Skeletal muscle cell (primary cell): Measurements from ENCODE around the gene NANOS2.

Source experiments
- DNase-seq: peaks from one replicate; pipeline ENCODE4 v3.0.0-alpha.2; 2010; ENCODE audit warnings: low read depth
- H3K4me3 ChIP-seq: 2 replicates; pipeline ENCODE4 v1.5.1; 2011; ENCODE audit warnings: low read depth, mild to moderate bottlenecking, control low read depth, low read length, moderate library complexity

NANOS2 gene

DNA sequence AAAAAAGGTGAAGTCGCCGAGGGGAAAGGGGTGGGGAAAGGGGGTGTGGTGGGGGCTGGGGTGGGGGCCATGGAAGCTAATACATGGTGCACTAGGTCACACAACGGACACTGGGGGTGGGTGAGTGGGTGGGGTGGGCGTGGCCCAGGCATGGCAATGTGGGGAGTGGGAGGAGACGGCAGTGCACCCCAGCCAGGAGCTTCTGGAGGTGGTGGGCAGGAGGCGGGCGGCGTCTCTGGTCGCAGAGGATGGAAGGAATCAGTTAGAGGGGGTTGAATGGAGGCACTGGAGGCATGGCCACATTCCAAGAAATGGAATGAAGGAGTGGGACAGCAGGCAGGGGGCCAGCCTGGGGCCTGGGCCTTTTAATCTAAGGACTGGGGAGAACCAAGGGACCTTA lies 19.2 kb upstream of the NANOS2 start:
- no peak overlapping the region for H3K4me3 ChIP-seq
- DNase-seq, result no peak

DNA sequence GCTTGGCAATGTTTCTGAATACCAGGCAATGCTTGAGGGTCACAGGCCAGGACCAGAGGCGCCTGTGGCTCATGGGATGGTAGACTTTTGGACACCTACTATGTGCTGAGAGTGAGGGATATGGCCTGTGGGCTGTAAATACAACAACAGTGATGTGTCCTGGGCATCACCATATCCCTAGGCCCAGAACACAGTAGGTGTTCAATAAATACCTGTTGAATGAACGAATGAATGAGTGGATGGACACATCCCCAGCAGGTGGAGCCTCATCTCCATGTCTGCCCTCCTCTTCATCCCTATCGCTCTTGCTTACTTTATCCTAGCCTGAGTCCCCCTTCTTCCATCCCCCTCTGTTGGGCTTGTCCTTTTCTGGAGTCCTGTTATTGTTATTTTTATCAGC lies 16.5 kb upstream of the NANOS2 start:
- DNase-seq, result no peak
- no peak overlapping the region for H3K4me3 ChIP-seq

DNA sequence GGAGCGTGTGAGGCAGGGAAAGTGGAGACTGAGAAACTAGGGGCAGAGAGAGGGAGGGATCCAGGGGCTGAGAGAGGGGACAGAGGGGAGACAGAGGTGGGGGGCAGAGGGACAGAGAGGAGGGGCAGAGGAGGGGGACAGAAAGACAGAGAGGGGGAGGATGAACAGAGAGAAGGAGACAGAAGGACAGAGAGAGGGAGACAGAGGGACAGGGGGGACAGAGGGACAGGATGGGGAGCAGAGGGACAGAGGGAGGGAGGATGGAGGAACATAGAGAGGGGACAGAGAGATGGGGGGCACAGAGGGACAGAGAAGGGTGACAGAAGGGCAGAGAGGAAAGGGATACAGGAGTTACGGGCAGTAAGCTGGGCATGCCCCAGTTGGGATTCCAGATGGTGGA lies 14.7 kb upstream of the NANOS2 start:
- DNase-seq, result no peak
- H3K4me3 ChIP-seq, result no peak overlapping the region

DNA sequence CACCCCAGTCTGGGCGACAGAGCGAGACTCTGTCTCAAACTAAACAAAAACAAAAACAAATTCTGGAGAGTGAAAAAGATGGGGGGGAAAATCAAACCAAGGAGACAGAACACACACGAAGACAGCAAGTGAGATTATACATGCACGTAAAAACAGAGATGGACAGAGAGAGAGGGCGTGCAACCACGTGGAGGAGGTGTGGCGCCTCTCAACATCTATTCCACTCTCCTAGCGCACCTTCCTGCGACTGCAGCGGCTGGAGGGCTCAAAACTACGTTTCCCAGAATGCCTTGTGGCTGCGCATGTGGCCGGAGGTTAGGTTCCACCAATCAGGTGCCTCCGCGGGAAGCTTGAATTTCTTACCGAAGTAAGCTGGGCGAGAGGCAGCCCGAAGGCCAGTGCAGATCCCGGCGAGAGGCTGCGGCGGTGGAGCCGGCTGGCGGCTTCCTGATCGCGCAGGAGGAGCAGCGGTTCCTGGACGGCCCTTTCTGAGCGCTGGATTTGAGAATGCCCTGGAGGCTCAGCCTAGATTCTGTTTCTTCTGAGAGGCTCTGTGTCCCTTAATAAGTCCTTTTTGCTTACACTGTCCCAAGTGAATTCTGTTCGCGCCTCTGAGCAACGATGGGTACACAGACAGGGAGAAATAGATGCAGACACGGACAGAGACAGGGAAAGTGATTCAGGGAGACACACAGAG lies 13.1 kb upstream of the NANOS2 start:
- DNase-seq, result peak; percentile 36
- no peak overlapping the region for H3K4me3 ChIP-seq

DNA sequence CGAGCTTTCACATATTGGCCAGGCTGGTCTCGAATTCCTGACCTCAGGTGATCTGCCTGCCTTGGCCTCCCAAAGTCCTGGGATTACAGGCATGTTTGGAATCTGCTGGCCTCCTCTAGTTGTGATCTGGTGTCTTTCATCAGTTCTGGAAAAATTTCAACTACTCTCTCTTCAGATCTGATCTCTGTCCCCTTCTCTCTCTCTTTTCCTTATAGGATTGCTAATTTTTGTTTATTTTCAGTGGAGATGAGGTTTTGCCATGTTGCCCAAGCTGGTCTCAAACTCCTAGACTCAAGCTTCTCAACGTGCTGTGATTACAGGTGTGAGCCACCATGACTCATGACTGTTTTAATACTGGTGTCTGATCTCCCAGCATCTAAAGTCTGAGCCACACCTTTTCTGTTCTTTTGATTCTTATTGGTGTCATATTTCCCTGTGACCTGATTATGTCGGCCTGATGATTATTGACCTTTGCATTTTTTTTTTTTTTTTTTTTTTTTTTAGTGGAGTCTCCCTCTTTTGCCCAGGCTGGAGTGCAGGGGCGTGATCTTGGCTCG lies 10.4 kb upstream of the NANOS2 start:
- DNase-seq, result no peak
- H3K4me3 ChIP-seq, result no peak overlapping the region

DNA sequence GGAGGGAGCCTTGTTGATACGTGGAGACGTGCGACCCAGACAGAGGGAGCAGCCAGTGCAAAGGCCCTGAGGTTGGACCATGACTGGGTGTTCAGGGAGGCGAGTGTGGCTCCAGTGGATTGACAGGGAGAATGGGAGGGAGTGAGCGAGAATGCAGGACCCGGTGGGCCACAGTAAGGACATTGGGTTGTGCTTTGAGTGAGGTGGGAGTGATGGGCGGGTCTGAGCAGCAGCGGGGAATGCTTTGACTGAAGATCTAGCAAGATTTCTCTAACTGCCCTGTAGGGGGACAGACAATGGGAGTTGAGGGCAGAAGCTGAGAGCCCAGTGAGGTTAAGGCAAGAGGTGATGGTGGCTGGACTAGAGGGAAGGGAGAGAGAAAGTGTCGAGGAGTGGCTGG lies 7.7 kb upstream of the NANOS2 start:
- no peak for DNase-seq
- H3K4me3 ChIP-seq, result no peak overlapping the region

DNA sequence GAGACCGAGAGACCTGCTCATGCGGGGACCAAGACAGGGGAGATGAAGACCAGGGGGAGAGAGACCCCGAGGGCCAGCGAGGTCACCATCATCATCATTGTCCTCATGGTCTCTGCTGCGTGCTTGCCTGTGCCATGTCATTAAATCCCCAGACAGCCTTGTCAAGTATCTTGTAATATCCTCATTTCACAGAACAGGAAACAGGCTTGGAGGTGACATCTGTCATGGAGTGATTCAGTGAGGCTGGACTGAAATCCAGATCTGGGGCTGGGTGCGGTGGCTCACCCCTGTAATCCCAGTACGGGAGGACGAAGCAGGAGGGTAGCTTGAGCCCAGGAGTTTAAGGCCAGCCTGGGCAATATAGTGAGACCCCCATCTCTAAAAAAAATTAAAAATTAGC lies 5.9 kb upstream of the NANOS2 start:
- DNase-seq, result no peak

DNA sequence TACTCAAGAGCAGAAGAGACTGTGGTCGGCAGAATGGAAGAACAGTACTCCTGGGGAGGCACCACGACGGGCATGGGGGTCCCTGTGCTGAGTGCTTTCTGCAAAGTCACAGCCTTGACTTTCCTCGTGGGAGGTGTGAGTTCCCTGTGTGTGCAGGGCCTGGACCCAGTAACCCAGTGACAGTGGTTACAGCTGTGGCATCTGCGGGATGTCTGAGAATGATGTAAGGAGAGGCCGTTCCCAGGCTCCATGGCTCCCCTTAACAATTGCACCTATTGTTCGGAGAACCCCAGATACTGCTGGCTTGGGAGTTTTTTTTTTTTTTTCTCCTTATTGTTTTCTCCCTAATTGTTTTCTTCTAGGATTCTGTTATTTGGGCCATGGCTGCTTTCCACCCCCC lies 5.1 kb upstream of the NANOS2 start:
- DNase-seq, result no peak
- no peak overlapping the region for H3K4me3 ChIP-seq

More for the DNA sequence above, 5.9 kb upstream of the NANOS2 start:
- no peak overlapping the region for H3K4me3 ChIP-seq

DNA sequence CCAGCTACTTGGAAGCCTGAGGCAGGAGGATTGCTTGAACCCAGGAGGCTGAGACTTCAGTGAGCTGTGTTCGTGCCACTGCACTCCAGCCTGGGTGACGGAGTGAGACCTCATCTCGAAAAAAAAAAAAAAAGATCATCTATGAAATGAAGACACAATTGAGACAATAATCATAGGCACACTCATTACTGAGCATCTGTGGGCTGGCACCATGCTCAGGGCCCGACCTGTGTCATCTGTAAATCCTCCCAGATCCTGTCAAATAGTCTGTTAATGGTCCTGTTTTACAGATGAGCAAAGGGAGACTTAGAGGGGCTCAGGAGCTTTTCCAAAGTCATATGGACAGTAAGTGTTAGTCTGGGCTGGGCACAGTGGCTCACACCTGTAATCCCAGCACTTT lies 4.1 kb upstream of the NANOS2 start:
- no peak for DNase-seq
- H3K4me3 ChIP-seq, result no peak overlapping the region

DNA sequence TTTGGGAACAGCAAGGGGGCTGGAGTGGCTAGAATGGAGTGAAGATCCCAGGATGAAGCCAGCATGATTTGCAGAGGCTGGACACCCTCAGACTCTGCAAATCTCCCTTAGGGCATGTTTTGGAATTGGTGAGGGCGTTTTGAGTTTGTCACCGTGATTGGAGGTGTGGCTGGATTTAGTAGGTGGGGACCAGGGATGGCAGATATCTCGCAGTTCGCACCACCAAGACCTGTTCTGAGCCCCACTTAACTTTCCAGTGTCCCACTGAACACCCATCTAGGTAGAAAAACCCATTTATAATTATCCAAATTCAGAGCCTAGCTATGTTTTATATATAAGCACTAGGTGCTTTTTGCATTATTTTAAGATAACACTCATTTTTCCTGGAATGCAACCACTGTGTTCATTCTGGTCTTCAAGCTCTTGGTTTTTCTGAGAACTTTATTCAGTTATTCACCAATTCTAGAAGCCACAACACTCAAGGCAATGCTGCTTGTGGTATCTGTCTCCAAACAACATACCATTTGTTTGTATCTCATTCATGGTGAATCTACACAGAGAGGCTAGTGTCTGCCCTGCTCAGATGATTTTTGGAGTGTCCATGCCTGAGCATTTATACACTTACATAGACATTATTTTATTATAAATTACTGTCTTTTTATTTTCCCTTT lies 3.0 kb upstream of the NANOS2 start:
- DNase-seq, result no peak
- H3K4me3 ChIP-seq, result no peak overlapping the region

DNA sequence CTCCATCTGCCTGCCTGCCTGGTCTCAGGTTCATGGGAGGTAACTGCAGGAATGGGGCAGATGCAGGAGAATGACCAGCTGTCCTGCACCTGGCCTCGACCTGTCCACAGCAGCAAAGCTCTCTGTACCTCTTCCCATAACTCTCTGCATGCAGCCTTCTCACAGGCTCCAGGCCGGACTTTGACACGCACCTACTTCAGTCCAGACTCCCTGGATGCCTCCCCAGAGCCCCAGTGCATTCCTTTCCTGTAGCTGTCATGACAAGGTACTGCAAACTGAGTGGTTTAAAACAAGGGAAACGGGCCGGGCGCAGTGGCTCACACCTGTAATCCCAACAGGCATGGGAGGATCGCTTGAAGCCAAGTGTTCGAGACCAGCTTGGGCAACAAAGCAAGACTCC lies 3.3 kb downstream of the NANOS2 start:
- no peak for DNase-seq

DNA sequence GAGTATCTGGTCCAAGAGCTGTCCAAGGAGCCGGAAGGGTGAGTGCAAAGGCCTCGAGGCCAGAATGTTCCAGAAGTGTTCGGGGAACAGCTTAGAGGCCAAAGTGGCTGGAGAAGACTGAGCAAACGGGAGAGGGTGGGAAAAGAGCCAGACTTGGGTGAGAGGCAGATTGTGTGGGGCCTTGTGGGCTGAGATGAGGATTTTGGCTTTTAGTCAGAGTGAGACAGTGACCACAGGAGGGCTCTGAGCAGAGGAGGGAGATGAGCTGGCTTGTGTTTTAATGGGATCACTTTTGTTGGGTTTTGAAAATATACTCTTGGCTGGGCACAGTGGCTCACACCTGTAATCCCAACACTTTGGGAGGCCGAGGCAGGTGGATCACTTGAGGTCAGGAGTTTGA lies 5.6 kb downstream of the NANOS2 start:
- DNase-seq, result no peak
- H3K4me3 ChIP-seq, result no peak overlapping the region

More for the DNA sequence above, 3.3 kb downstream of the NANOS2 start:
- no peak overlapping the region for H3K4me3 ChIP-seq

DNA sequence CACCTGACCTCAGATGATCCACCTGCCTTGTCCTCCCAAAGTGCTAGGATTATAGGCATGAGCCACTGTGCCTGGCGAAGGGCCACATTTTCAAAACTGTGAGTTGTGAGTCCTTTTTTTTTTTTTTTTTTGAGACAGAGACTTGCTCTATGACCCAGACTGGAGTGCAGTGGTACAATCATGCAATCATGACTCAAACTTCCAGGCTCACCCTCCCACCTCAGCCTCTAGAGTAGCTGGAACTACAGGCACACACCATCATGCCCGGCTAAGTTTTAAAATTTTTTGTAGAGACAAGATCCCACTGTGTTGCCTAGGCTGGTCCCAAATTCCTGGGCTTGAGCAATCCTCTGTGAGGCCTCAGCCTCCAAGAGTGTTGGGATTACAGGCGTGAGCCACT lies 8.4 kb downstream of the NANOS2 start:
- no peak for DNase-seq
- no peak overlapping the region for H3K4me3 ChIP-seq

DNA sequence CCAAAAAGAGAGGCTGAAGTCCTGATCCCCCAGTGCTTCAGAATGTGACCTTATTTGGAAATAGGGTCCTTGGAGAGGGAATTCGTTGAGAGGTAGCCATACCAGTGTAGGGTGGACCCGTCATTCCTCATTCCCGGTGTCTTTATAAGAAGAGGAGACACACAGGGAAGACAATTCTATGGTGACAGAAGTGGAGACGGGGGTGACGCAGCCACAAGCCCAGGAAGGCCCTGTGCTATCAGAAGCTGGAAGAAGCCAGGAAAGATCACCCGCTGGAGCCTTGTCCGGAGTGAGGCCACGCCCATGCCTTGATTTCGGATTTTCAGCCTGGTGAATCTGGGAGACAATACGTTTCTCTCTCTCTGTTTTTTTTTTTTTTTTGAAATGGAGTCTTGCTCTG lies 9.6 kb downstream of the NANOS2 start:
- no peak for DNase-seq

DNA sequence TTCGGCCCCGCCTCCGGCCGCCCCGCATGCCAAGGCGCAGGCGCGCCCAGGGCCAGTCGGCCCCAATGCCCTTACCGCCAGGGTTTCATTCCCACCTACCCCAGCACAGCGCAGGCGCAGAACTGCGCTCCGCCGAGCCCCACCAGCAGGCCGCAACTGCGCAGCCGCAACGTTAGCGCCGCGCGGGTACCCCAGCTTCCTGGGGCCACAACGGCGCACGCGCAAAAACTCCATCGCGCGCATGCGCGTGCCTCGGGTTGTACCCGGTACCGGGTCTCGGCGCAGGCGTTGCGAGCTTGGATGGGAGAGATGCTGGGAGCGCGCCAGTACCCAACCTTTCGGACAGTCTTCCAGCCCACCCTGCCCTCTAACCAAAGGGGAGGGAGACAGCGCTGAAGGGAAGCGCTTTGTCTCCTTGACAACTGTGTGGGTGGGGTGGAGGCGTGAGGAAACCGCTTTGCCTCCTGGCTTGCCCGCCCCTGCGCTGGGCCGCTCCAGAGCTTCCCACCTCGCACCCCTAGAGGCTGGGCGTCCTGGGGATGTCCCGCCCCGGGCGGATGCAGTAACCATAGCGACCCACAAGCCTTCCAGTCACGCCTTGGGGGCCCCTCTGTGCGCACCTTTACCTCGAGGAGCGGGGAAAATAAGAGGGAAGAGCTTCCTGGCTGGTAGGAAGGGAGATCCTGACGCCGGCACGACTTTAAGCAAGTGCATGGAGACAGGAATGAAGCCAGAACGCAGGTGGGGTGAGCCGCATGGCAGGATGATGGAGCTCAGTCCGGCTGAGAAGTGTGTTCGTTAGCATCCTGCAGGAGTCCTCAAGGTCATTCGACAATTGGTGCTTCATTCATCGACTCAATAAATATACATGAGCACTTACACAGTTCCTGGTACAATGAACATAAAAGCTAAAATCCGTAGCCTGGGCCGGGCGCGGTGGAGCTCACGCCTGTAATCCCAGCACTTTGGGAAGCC lies 11.6 kb downstream of the NANOS2 start:
- H3K4me3 ChIP-seq, result peak overlapping the region; percentile 83
- DNase-seq, result peak; percentile 79

More for the DNA sequence above, 9.6 kb downstream of the NANOS2 start:
- H3K4me3 ChIP-seq, result no peak overlapping the region

DNA sequence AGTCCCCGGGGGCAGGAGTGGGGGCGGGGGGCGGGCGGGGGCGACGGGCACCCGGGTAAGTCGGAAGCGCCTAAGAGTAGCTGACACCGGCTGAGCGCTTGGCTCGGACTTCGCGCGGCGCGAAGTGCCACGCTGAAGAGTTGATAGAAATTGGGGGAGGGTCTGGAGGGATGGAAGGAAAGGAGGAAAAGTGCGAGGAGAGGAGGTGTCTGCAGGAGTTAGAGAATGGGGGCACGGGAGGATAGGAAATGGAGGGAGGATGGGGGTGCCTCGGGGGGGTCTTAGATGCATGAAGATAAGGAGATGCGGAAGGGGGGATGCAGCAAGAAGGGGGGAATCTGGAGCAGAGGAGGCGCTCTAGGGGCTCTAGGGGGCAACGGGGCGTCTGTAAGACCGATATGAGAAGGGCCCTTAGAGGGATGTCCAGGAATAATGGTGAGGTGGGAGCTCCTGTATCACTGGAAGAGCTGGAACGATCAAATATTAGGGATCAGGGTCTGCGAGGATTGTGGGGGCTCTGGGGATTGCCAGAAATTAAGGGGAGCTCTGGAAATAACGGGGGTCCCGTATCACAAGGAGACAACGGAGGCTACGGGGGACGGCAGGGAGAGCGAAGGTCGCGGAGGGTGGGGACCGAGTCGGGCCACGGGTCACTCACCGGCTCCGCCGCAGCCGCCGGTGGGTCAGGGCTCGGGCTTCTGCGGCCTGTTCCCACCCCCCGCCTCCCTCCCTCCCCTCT lies 12.5 kb downstream of the NANOS2 start, which contains the start of gene MYPOP:
Gene MYPOP, minus strand, starts transcription at position 702 of the 739 bp plus-strand sequence. CDS start 840 bp downstream, outside the sequence.
- H3K4me3 ChIP-seq, result peak within 1 kb of the TSS; percentile 83
- DNase-seq, result no peak

DNA sequence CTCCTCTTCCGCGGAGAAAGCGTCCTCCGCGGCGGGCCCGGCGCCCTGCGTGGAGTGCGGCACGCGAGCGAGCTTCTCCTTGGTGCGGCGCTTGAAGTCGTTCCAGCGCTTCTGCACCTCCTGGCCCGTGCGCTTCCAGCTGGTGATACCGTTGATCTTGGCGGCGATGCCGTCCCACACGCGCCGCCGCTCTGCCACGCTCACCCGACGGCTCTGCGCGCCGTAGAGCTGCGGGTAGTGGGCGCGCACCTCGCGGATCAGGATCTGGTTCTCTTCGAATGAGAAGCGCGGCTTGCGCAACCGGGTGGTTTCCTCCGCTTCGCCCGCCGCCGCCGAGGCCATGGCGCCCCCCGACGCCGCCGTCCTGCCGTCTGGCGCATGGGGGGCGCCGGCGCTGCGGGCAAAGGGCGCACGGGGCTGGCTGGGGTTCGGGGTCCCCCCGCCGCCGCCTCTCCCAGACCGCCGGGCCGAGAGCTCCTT lies 13.1 kb downstream of the NANOS2 start:
- peak overlapping the region; percentile 83 for H3K4me3 ChIP-seq
- DNase-seq, result no peak

DNA sequence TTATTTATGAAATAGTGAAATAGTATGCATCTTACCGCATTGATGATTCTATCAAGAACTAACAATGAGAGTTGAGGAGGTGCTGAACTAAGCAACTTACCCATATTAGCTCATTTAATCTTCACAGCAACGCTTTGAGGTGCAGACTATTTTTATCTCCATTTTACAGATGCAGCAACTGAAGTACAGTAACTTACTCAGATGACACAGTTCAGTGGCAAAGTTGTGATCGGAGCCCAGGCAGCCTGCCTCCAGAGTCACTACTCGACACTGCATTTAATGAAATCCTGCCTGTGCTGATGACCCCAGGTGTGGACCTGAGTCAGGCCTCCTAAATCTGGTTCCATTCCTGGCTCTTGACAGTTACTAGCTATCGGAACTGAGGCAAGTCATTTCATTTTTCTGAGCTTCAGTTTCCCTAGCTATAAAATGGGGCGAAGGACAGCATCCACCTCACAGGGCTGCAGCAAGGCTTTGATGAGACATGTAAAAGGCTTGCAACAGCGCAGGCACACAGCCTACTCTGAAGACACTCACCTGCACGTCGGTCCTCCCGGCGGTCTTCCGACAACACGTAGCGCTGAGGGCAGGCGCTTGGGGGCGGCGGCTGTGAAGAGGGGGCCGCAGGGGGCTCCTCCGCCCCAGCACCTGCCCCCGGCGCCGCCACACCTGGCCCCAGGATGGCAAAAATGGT lies 13.7 kb downstream of the NANOS2 start:
- peak overlapping the region; percentile 83 for H3K4me3 ChIP-seq
- no peak for DNase-seq
